GM12865 (cell line): ENCODE results near the gene PLEKHM3.

Experiments used
- DNase-seq: peaks from one replicate; pipeline ENCODE4 v3.0.0; 2010; ENCODE audit warnings: low read depth
- H3K4me3 ChIP-seq: 2 replicates; pipeline ENCODE4 v1.5.1; 2011; ENCODE audit warnings: mild to moderate bottlenecking, low read depth, low read length, control low read depth
- CTCF ChIP-seq: IDR thresholded peaks from 2 replicates; pipeline ENCODE4 v1.5.1; 2011; ENCODE audit warnings: low read length, control low read depth, low read depth, inconsistent platforms; ENCODE audit not compliant: insufficient read depth; ENCODE audit errors: missing control alignments

PLEKHM3 gene

GRCh38 chr2:207993151-207993763 lies 32.1 kb downstream of the PLEKHM3 start:
- TF ChIP-seq CTCF, result no peak
- peak; percentile 21 for DNase-seq
- H3K4me3 ChIP-seq, result no peak overlapping the region

GRCh38 chr2:207991944-207992343 lies 33.4 kb downstream of the PLEKHM3 start:
- no peak for TF ChIP-seq CTCF
- no peak overlapping the region for H3K4me3 ChIP-seq
- DNase-seq, result no peak

GRCh38 chr2:207990784-207991183 lies 34.5 kb downstream of the PLEKHM3 start:
- TF ChIP-seq CTCF, result no peak
- no peak for DNase-seq
- no peak overlapping the region for H3K4me3 ChIP-seq

- no peak for DNase-seq
- TF ChIP-seq CTCF, result no peak
- no peak overlapping the region for H3K4me3 ChIP-seq
Measured at GRCh38 chr2:207988975-207989374, 36.4 kb downstream of the PLEKHM3 start.

GRCh38 chr2:207987025-207987716 lies 38.2 kb downstream of the PLEKHM3 start:
- peak; percentile 20 for DNase-seq
- H3K4me3 ChIP-seq, result no peak overlapping the region
- no peak for TF ChIP-seq CTCF

GRCh38 chr2:207984765-207985480 lies 40.4 kb downstream of the PLEKHM3 start:
- TF ChIP-seq CTCF, result no peak
- no peak overlapping the region for H3K4me3 ChIP-seq
- DNase-seq, result peak; percentile 15

- TF ChIP-seq CTCF, result no peak
- peak; percentile 44 for DNase-seq
- H3K4me3 ChIP-seq, result no peak overlapping the region
Measured at GRCh38 chr2:207983641-207984042, 41.7 kb downstream of the PLEKHM3 start.
